ENCODE results near the gene SCARB1. TPM values are rescaled to one million over a fixed set of nuclear protein-coding genes. Genes with fewer than 3 reads are reported as not detected.

SCARB1 gene
- total and polyA plus RNA-seq, 8 donors = 23.5 to 36.5 (median 30.4) TPM

GRCh38 chr12:124778411-124778810 lies 85.3 kb downstream of the SCARB1 start:
- Histone ChIP-seq H3K36me3 (no peaks in the 10 kb centered on the region), H3K9me3 (no peaks in the 10 kb centered on the region), H3K4me1 (peaks cover 2 to 46% of the 10 kb centered on the region in 2 donors), H3K27me3 (no peaks in the 10 kb centered on the region), H3K4me3 (no peak overlapping the region), H3K27ac (no peak overlapping the region)
- intact Hi-C loops (cut with DNase I) = loop anchor here in 1 of 2 donors (10.0 kb wide), 1 partner anchor 744 kb away; no protein-coding TSS in a partner anchor
- ATAC-seq (no peak), DNase-seq (no peak)
- TF ChIP-seq CTCF (IDR thresholded peaks at IDR 0.05) = no peak

- DNase-seq (no peak), ATAC-seq (no peak)
- Histone ChIP-seq H3K4me1 (peaks cover 2 to 46% of the 10 kb centered on the region in 2 donors), H3K9me3 (no peaks in the 10 kb centered on the region), H3K27ac (no peak overlapping the region), H3K4me3 (no peak overlapping the region), H3K27me3 (no peaks in the 10 kb centered on the region), H3K36me3 (no peaks in the 10 kb centered on the region)
- intact Hi-C loops (cut with DNase I) = loop anchor here in 1 of 2 donors (10.0 kb wide), 1 partner anchor 743 kb away; no protein-coding TSS in a partner anchor
- TF ChIP-seq CTCF (IDR thresholded peaks at IDR 0.05) = no peak
Measured at GRCh38 chr12:124777399-124778372, 86.0 kb downstream of the SCARB1 start.

GRCh38 chr12:124776125-124776513 lies 87.5 kb downstream of the SCARB1 start:
- Histone ChIP-seq H3K4me3 (no peak overlapping the region), H3K4me1 (peaks cover 6 to 56% of the 10 kb centered on the region in 2 donors), H3K36me3 (no peaks in the 10 kb centered on the region), H3K27me3 (peaks cover 0 to 7% of the 10 kb centered on the region in 2 donors), H3K27ac (no peak overlapping the region), H3K9me3 (no peaks in the 10 kb centered on the region)
- intact Hi-C loops (cut with DNase I) = loop anchor here in 1 of 2 donors (10.0 kb wide), 1 partner anchor 741 kb away; no protein-coding TSS in a partner anchor
- ATAC-seq = no peak
- DNase-seq = no peak
- no peak for TF ChIP-seq CTCF (IDR thresholded peaks at IDR 0.05)

GRCh38 chr12:124774462-124775167 lies 89.0 kb downstream of the SCARB1 start:
- intact Hi-C loops (cut with DNase I) = loop anchor here in 1 of 2 donors (10.0 kb wide), 1 partner anchor 740 kb away; no protein-coding TSS in a partner anchor
- TF ChIP-seq CTCF (IDR thresholded peaks at IDR 0.05) = no peak
- ATAC-seq (peak; percentile 32), DNase-seq (no peak)
- peaks cover 0 to 7% of the 10 kb centered on the region in 2 donors for H3K27me3 ChIP-seq
- H3K9me3 ChIP-seq = no peaks in the 10 kb centered on the region
- no peaks in the 10 kb centered on the region for H3K36me3 ChIP-seq
- H3K4me3 ChIP-seq = peak overlapping the region; percentile 1 to 11
- peak overlapping the region; percentile 69 to 80 for H3K27ac ChIP-seq
- H3K4me1 ChIP-seq = peaks cover 6 to 56% of the 10 kb centered on the region in 2 donors

Measured in left lung (tissue), 10 donors.